ENCODE data around the gene MNDA.

DNA sequence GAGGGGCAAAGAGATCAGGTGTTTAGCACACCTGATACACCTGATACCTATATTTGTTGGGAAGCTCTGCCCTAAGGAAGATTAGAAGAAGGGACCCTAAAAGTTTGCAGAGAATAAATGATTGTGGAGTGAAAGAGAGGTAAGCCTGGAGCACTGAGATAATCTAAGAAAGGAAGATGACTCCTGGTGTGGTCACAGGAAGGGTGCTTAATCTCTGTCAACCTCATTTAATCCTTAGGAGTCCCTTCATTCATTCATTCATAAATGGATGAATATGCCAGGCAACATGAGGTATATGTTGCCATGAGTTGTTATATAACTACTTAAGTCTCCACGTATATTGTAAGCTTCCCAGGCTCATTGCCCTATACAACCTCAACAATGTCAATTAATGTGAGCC lies 16.2 kb upstream of the MNDA start:
- TF ChIP-seq, protein P1, sequence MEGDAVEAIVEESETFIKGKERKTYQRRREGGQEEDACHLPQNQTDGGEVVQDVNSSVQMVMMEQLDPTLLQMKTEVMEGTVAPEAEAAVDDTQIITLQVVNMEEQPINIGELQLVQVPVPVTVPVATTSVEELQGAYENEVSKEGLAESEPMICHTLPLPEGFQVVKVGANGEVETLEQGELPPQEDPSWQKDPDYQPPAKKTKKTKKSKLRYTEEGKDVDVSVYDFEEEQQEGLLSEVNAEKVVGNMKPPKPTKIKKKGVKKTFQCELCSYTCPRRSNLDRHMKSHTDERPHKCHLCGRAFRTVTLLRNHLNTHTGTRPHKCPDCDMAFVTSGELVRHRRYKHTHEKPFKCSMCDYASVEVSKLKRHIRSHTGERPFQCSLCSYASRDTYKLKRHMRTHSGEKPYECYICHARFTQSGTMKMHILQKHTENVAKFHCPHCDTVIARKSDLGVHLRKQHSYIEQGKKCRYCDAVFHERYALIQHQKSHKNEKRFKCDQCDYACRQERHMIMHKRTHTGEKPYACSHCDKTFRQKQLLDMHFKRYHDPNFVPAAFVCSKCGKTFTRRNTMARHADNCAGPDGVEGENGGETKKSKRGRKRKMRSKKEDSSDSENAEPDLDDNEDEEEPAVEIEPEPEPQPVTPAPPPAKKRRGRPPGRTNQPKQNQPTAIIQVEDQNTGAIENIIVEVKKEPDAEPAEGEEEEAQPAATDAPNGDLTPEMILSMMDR (IDR thresholded peaks at IDR 0.05), result no peak
- TF ChIP-seq POLR2A (IDR thresholded peaks at IDR 0.05), result no peak

All from thyroid gland (tissue), 4 donors.